SU-DHL-6 (cell line): ENCODE results near the gene TSHZ2.

ENCODE experiments used
- H2AFZ ChIP-seq: fragments of 200-600 bp; sonication (generic); 2 replicates; pipeline ENCODE4 v1.6.1; 2014; ENCODE audit warnings: low read depth, mild to moderate bottlenecking, moderate library complexity, mixed read lengths, antibody characterized with exemption, low read length; ENCODE audit not compliant: severe bottlenecking
- H3F3A ChIP-seq: fragments of 200-600 bp; shearing (Covaris generic); 2 replicates; pipeline ENCODE4 v1.6.0; 2016; ENCODE audit warnings: antibody characterized with exemption, mild to moderate bottlenecking; ENCODE audit not compliant: insufficient read depth
- H3K27ac ChIP-seq: fragments of 200-600 bp; sonication (generic); 2 replicates; pipeline ENCODE4 v1.5.1; 2016; ENCODE audit warnings: low read depth, mild to moderate bottlenecking, low read length, moderate library complexity, mixed read lengths
- H3K27me3 ChIP-seq: fragments of 200-600 bp; sonication (generic), shearing (Covaris generic); 2 replicates; pipeline ENCODE4 v1.6.0; 2014; ENCODE audit warnings: mild to moderate bottlenecking, low read length
- H3K36me3 ChIP-seq: fragments of 200-600 bp; sonication (generic); 2 replicates; pipeline ENCODE4 v1.6.1; 2014; ENCODE audit warnings: mild to moderate bottlenecking, low read length, mixed read lengths
- H3K4me2 ChIP-seq: fragments of 300-600, 200-600 bp; shearing (Covaris generic), sonication (generic); 2 replicates; pipeline ENCODE4 v1.6.0; 2014; ENCODE audit warnings: low read length, low read depth, mild to moderate bottlenecking; ENCODE audit not compliant: poor library complexity, severe bottlenecking
- H3K4me3 ChIP-seq: fragments of 200-600 bp; sonication (generic); 2 replicates; pipeline ENCODE4 v1.5.1; 2014; ENCODE audit warnings: antibody characterized with exemption, low read length, mild to moderate bottlenecking, mixed read lengths; ENCODE audit not compliant: insufficient read depth, poor library complexity, severe bottlenecking
- H3K79me2 ChIP-seq: fragments of 200-600 bp; sonication (generic); 2 replicates; pipeline ENCODE4 v1.6.1; 2014; ENCODE audit warnings: mild to moderate bottlenecking, low read length, moderate library complexity; ENCODE audit not compliant: insufficient read depth
- H3K9ac ChIP-seq: fragments of 200-600 bp; sonication (generic); 2 replicates; pipeline ENCODE4 v1.7.0; 2014; ENCODE audit warnings: mild to moderate bottlenecking, low read length
- H3K9me2 ChIP-seq: fragments of 200-600 bp; sonication (generic); replicated peaks from 2 replicates; pipeline ENCODE4 v1.6.1; 2014; ENCODE audit warnings: low read length; ENCODE audit not compliant: insufficient read depth
- H3K9me3 ChIP-seq: fragments of 200-600 bp; sonication (generic); 2 replicates; pipeline ENCODE4 v1.6.1; 2014; ENCODE audit warnings: low read length, mixed read lengths; ENCODE audit not compliant: insufficient read depth
- H4K20me1 ChIP-seq: fragments of 200-600 bp; sonication (generic); 2 replicates; pipeline ENCODE4 v1.6.1; 2014; ENCODE audit warnings: low read depth, mild to moderate bottlenecking, antibody characterized with exemption, low read length, moderate library complexity, mixed read lengths
- EZH2phosphoT487 ChIP-seq: fragments of 200-600 bp; sonication (generic), shearing (Covaris generic); conservative IDR thresholded peaks from 2 replicates; pipeline ENCODE4 v1.6.1; 2018; ENCODE audit warnings: mild to moderate bottlenecking, antibody characterized with exemption, low read length, moderate library complexity, mixed read lengths
- TF ChIP-seq, protein P1 (sequence below): fragments of 200-600 bp; sonication (generic); IDR thresholded peaks from one replicate; pipeline ENCODE4 v1.5.1; 2017; ENCODE audit warnings: antibody characterized with exemption, mild to moderate bottlenecking, low read length, moderate library complexity; ENCODE audit not compliant: insufficient read depth, poor library complexity, severe bottlenecking

TSHZ2 gene

DNA sequence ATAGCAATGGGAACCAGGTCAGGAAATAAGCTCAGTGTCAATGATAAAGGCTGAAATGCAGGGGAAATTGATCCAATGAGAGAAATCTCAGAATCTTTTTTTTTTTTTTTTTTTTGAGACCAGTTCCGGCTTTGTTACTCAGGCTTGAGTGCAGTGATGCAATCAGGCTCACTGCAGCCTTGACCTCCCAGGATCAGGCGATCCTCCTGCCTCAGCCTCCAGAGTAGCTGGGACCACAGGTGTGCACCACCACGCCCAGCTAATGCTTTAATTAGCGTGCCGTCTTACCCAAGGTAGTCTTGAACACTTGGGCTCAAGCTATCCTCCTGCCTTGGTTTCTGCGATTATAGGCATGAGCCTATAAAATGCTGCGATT lies 325.0 kb downstream of the TSHZ2 start:
- H3K36me3 ChIP-seq = no peaks in the 10 kb centered on the region
- H3K9me2 ChIP-seq = no peaks in the 10 kb centered on the region
- no peak overlapping the region for H2AFZ ChIP-seq
- no peaks in the 10 kb centered on the region for H3K27me3 ChIP-seq
- H3K4me3 ChIP-seq = no peak overlapping the region
- no peaks in the 10 kb centered on the region for H3F3A ChIP-seq
- H3K9ac ChIP-seq = no peak overlapping the region
- H3K4me2 ChIP-seq = no peak overlapping the region
- no peak overlapping the region for H3K27ac ChIP-seq
- H4K20me1 ChIP-seq = no peaks in the 10 kb centered on the region
- H3K79me2 ChIP-seq = no peaks in the 10 kb centered on the region
- H3K9me3 ChIP-seq = no peaks in the 10 kb centered on the region
- TF ChIP-seq, protein P1, sequence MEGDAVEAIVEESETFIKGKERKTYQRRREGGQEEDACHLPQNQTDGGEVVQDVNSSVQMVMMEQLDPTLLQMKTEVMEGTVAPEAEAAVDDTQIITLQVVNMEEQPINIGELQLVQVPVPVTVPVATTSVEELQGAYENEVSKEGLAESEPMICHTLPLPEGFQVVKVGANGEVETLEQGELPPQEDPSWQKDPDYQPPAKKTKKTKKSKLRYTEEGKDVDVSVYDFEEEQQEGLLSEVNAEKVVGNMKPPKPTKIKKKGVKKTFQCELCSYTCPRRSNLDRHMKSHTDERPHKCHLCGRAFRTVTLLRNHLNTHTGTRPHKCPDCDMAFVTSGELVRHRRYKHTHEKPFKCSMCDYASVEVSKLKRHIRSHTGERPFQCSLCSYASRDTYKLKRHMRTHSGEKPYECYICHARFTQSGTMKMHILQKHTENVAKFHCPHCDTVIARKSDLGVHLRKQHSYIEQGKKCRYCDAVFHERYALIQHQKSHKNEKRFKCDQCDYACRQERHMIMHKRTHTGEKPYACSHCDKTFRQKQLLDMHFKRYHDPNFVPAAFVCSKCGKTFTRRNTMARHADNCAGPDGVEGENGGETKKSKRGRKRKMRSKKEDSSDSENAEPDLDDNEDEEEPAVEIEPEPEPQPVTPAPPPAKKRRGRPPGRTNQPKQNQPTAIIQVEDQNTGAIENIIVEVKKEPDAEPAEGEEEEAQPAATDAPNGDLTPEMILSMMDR = no peak
- no peak for TF ChIP-seq EZH2phosphoT487

DNA sequence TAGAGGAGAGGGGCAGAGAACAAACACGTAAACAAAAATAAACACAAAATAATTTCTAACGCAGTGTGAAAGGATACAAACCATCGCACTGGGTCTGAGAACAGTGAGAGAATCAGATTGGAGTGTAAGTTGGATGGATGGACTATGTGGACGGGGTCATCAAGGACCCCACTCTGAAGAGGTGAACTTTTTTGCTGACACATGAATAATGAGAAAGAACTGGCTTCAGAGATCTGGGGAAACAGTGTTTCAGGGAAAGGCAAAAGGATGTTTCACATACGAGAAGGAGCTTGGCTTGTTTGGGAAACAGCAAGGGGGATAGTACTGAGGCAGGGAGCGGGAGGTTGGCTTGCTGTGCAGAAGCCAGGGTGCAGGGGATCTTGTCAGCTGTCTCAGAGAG lies 326.1 kb downstream of the TSHZ2 start:
- no peak overlapping the region for H3K9ac ChIP-seq
- no peaks in the 10 kb centered on the region for H3K36me3 ChIP-seq
- H3K4me3 ChIP-seq = no peak overlapping the region
- no peaks in the 10 kb centered on the region for H3K79me2 ChIP-seq
- H3K27ac ChIP-seq = no peak overlapping the region
- H3F3A ChIP-seq = no peaks in the 10 kb centered on the region
- no peak overlapping the region for H3K4me2 ChIP-seq
- no peak for TF ChIP-seq EZH2phosphoT487
- TF ChIP-seq, protein P1 = no peak
- no peaks in the 10 kb centered on the region for H3K9me3 ChIP-seq
- no peak overlapping the region for H2AFZ ChIP-seq
- H4K20me1 ChIP-seq = no peaks in the 10 kb centered on the region
- no peaks in the 10 kb centered on the region for H3K9me2 ChIP-seq
- no peaks in the 10 kb centered on the region for H3K27me3 ChIP-seq

DNA sequence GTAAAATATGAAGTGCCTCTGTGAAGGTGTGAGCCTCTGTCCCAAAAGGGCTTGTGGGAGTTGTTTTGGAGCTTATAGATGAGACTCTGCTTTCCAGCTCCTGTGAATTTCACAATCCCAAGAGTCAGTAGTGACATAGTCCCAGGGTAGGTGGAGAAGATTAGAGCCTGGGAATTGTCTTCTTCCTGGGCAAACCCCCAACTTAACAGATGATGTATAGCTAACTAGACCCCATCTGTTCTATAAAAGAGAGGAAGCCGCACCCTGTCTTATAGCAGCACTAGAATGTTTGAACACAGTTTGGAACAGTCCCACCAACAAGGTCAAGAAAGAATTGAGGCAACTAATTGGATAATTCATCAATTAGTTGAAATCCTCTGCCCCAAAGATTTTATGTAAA lies 326.8 kb downstream of the TSHZ2 start:
- no peaks in the 10 kb centered on the region for H3K36me3 ChIP-seq
- no peaks in the 10 kb centered on the region for H3K9me3 ChIP-seq
- no peaks in the 10 kb centered on the region for H4K20me1 ChIP-seq
- no peak overlapping the region for H3K9ac ChIP-seq
- no peaks in the 10 kb centered on the region for H3K79me2 ChIP-seq
- no peak for TF ChIP-seq EZH2phosphoT487
- TF ChIP-seq, protein P1 = no peak
- no peak overlapping the region for H2AFZ ChIP-seq
- H3K4me2 ChIP-seq = no peak overlapping the region
- no peak overlapping the region for H3K4me3 ChIP-seq
- H3K27ac ChIP-seq = no peak overlapping the region
- no peaks in the 10 kb centered on the region for H3F3A ChIP-seq
- no peaks in the 10 kb centered on the region for H3K9me2 ChIP-seq
- H3K27me3 ChIP-seq = no peaks in the 10 kb centered on the region

DNA sequence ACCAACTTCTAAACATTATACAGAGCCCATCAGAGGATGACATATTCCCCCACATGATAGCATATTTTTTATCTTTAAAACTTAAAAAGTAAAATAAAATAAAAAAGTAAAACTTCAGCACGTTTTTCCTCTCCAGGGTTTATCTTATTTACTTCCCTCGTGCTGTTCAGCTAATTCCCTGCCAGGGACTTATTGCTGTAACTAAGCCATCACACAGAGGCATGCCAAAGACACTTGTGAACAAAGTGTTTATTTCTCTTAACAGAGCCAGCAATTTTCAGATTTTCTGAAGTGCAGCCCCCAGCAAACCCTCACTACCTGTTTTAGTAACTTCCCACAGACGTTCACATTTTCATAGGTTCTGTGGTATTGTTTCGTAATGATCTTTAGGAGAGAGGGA lies 327.7 kb downstream of the TSHZ2 start:
- Histone ChIP-seq H3K27me3 (no peaks in the 10 kb centered on the region), H2AFZ (no peak overlapping the region), H3K4me2 (no peak overlapping the region)

More for the DNA sequence above, 327.7 kb downstream of the TSHZ2 start:
- TF ChIP-seq, protein P1 = no peak
- no peak for TF ChIP-seq EZH2phosphoT487
- no peaks in the 10 kb centered on the region for H3K9me2 ChIP-seq
- no peaks in the 10 kb centered on the region for H3F3A ChIP-seq
- no peaks in the 10 kb centered on the region for H4K20me1 ChIP-seq
- H3K4me3 ChIP-seq = no peak overlapping the region
- H3K9ac ChIP-seq = no peak overlapping the region
- H3K36me3 ChIP-seq = no peaks in the 10 kb centered on the region
- no peak overlapping the region for H3K27ac ChIP-seq
- no peaks in the 10 kb centered on the region for H3K9me3 ChIP-seq
- H3K79me2 ChIP-seq = no peaks in the 10 kb centered on the region
